Tibial nerve (tissue), 4 donors: Measurements from ENCODE around the gene TJP3.

Experiments
- EP300 ChIP-seq, 2 donors: sonication (generic); formaldehyde crosslinking; IDR thresholded peaks; one replicate each; pipeline ENCODE4 v1.6.1; 2017; ENCODE audit warnings: antibody characterized with exemption in 2 of 2, mild to moderate bottlenecking in 1 of 2
- POLR2A ChIP-seq, 2 donors: fragments of 450-650 bp; IDR thresholded peaks; one replicate each; pipeline ENCODE4 v1.6.1; 2017; ENCODE audit warnings: antibody characterized with exemption in 2 of 2, mild to moderate bottlenecking in 2 of 2, moderate library complexity in 2 of 2
- TF ChIP-seq, protein P1 (sequence below), 5 experiments: fragments of 200-600 bp in 3 of 5; fragments of 450-650 bp in 2 of 5; sonication (generic) in 3 of 5; IDR thresholded peaks; one replicate each; pipeline ENCODE4 v1.5.1; 2016 to 2019; ENCODE audit warnings: antibody characterized with exemption in 5 of 5, mild to moderate bottlenecking in 3 of 5, moderate library complexity in 2 of 5

DNA sequence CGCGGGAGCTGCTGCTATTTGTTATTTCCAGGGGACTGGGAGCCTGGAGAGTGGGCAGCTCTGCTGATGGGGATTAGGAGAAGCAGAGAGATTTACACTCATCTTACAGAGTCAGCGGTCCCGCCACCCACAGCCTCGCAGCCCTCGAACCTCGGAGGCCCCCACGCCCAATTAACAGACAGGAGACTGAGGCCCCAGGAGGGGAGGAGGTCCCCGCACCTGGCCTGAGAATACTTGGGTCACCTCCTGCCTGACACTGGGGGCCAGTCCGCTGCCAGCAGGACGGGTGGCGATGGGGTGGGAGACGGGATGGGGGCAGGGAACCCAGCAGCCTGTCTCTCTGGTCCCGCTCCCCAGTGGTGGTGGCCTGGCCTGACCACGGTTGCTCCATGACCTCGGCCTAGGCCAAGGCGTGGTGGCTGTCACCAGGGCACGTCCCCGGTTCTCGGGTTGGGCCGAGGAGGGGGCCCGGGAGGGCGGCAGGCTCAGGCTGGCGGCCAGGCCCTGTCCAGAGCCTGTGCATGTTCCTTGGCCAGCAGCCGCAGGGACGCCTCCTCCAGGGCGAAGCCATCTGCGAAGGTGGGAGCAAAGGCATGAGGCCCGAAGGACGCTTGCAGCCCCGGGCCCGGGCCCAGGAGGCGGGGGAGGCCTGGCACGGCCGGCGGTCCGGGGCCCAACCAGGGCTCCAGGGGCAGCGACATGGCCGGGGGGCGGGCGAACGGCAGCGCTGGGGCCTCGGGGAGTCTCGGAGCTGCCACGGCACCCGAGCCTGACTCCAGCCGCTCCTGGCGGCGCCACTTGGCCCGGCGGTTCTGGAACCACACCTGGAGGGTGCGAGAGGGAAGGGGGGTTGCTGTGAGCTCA, 62.2 kb downstream of the TJP3 start:
- TF ChIP-seq, protein P1, sequence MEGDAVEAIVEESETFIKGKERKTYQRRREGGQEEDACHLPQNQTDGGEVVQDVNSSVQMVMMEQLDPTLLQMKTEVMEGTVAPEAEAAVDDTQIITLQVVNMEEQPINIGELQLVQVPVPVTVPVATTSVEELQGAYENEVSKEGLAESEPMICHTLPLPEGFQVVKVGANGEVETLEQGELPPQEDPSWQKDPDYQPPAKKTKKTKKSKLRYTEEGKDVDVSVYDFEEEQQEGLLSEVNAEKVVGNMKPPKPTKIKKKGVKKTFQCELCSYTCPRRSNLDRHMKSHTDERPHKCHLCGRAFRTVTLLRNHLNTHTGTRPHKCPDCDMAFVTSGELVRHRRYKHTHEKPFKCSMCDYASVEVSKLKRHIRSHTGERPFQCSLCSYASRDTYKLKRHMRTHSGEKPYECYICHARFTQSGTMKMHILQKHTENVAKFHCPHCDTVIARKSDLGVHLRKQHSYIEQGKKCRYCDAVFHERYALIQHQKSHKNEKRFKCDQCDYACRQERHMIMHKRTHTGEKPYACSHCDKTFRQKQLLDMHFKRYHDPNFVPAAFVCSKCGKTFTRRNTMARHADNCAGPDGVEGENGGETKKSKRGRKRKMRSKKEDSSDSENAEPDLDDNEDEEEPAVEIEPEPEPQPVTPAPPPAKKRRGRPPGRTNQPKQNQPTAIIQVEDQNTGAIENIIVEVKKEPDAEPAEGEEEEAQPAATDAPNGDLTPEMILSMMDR (IDR thresholded peaks at IDR 0.05): no peak
- no peak for TF ChIP-seq POLR2A (IDR thresholded peaks at IDR 0.05)
- TF ChIP-seq EP300 (IDR thresholded peaks at IDR 0.05): no peak
